GM23248 (cell line): ENCODE data around the gene FCER2. TPM values are rescaled to one million over a fixed set of nuclear protein-coding genes. Genes with fewer than 3 reads are reported as not detected.

ENCODE experiments used
- DNase-seq: peaks from one replicate; pipeline ENCODE4 v3.0.0-alpha.2; 2015
- H2AFZ ChIP-seq: fragments of 200-600 bp; sonication (generic); 2 replicates; pipeline ENCODE4 v1.6.1; 2016; ENCODE audit warnings: antibody characterized with exemption
- H3F3A ChIP-seq: fragments of 200-600 bp; sonication (generic); 2 replicates; pipeline ENCODE4 v1.6.1; 2016; ENCODE audit warnings: mild to moderate bottlenecking, antibody characterized with exemption, mixed run types; ENCODE audit not compliant: insufficient read depth
- H3K27ac ChIP-seq: fragments of 200-600 bp; sonication (generic); 2 replicates; pipeline ENCODE4 v1.5.1; 2016; ENCODE audit warnings: mild to moderate bottlenecking
- H3K27me3 ChIP-seq: fragments of 200-600 bp; sonication (generic); replicated peaks from 2 replicates; pipeline ENCODE4 v1.6.1; 2016; ENCODE audit warnings: mild to moderate bottlenecking; ENCODE audit not compliant: insufficient read depth
- H3K36me3 ChIP-seq: fragments of 200-600 bp; sonication (generic); 2 replicates; pipeline ENCODE4 v1.6.1; 2016; ENCODE audit warnings: low read depth, mild to moderate bottlenecking
- H3K4me1 ChIP-seq: fragments of 200-600 bp; sonication (generic); 2 replicates; pipeline ENCODE4 v1.6.1; 2016; ENCODE audit warnings: mild to moderate bottlenecking; ENCODE audit not compliant: insufficient read depth
- H3K4me2 ChIP-seq: fragments of 200-600 bp; sonication (generic); one replicate; pipeline ENCODE4 v1.6.1; 2016; ENCODE audit warnings: mild to moderate bottlenecking; ENCODE audit not compliant: unreplicated experiment
- H3K4me3 ChIP-seq: fragments of 200-600 bp; sonication (generic); 2 replicates; pipeline ENCODE4 v1.5.1; 2016; ENCODE audit warnings: mild to moderate bottlenecking
- H3K79me2 ChIP-seq: fragments of 200-600 bp; sonication (generic); 2 replicates; pipeline ENCODE4 v1.6.1; 2016; ENCODE audit warnings: mild to moderate bottlenecking; ENCODE audit not compliant: insufficient read depth
- H3K9ac ChIP-seq: fragments of 200-600 bp; sonication (generic); 2 replicates; pipeline ENCODE4 v1.6.1; 2016; ENCODE audit warnings: mild to moderate bottlenecking
- H3K9me2 ChIP-seq: fragments of 200-600 bp; sonication (generic); 2 replicates; pipeline ENCODE4 v1.6.1; 2016; ENCODE audit warnings: mixed run types, mild to moderate bottlenecking, moderate library complexity; ENCODE audit not compliant: insufficient read depth
- H3K9me3 ChIP-seq: fragments of 200-600 bp; sonication (generic); one replicate; pipeline ENCODE4 v1.6.1; 2017; ENCODE audit warnings: low read depth
- H4K20me1 ChIP-seq: fragments of 200-600 bp; sonication (generic); 2 replicates; pipeline ENCODE4 v1.6.0; 2016; ENCODE audit not compliant: insufficient read depth
- EZH2 ChIP-seq: fragments of 200-600 bp; sonication (generic); IDR thresholded peaks from 2 replicates; pipeline ENCODE4 v1.6.1; 2018; ENCODE audit warnings: antibody characterized with exemption, mild to moderate bottlenecking; ENCODE audit not compliant: insufficient read depth, poor library complexity, severe bottlenecking
- EZH2phosphoT487 ChIP-seq: fragments of 200-600 bp; sonication (generic); IDR thresholded peaks from 2 replicates; pipeline ENCODE4 v1.6.1; 2018; ENCODE audit warnings: antibody characterized with exemption, moderate library complexity, mild to moderate bottlenecking, low read depth; ENCODE audit not compliant: insufficient read depth
- WGBS, 2 experiments: methylation state at CpG; one replicate each; pipeline ENCODE4 v1.1.6; 2015 to 2017; ENCODE audit warnings: low lambda C conversion rate in 2 of 2, low coverage in 1 of 2; ENCODE audit errors: missing lambda C conversion rate in 2 of 2; 5-methylcytosine and 5-hydroxymethylcytosine counted together
- in situ Hi-C: fragments of 300-500 bp; cut with MboI; formaldehyde crosslinking; loops from 2 replicates; pipeline ENCODE4 v1.15.0; 2020
- polyA plus RNA-seq: library from polyadenylated mRNA; unstranded; fragments of >200 nt; fragmentation: Nextera tagmentation; extraction: Ambion mirVana; gene quantifications from 2 replicates; pipeline ENCODE4 v1.2.1, GENCODE V29; 2016
- total RNA-seq: library from RNA; depleted of rRNA; stranded (reverse); fragments of >200 nt; shearing (Covaris generic); gene quantifications from 2 replicates; pipeline ENCODE4 v1.2.3, GENCODE V29; 2014

FCER2 gene
- total and polyA plus RNA-seq, 2 experiments from 2014 or later = not detected

DNA sequence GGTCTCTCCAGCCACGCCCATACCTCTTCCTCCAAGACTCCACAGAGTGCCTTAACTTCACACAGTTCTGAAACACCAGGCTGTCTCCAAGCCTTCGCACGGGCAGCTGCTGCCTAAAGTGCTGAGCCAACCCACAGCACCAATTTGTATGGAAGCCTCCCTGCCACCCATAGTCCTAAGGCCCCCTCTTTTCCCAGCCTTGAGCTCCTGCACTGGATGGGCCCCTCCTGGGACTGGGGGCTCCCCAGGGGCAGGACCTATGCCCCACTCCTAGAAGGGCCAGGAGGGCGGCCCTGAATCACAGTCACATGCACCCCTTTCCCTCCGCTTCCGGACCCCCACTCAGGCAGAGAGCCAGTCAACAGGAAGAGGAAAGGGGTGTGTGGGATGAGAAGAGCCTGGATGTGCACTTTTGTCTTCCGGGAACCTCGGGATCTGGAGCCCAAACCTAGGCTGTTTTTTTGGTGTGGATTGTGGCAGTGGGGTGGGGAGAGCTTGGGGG is 5.1 kb upstream of the FCER2 start:
- Histone ChIP-seq H3K4me3 (no peak overlapping the region), H3K27me3 (no peaks in the 10 kb centered on the region), H3K36me3 (no peaks in the 10 kb centered on the region), H3K79me2 (no peaks in the 10 kb centered on the region), H3K9ac (no peak overlapping the region), H3K9me3 (no peaks in the 10 kb centered on the region), H3K27ac (no peak overlapping the region), H4K20me1 (no peaks in the 10 kb centered on the region), H3K9me2 (no peaks in the 10 kb centered on the region), H2AFZ (no peak overlapping the region), H3K4me1 (no peaks in the 10 kb centered on the region), H3F3A (no peaks in the 10 kb centered on the region), H3K4me2 (no peak overlapping the region)
- DNase-seq = no peak
- WGBS, 2 experiments = 42 to 45% methylated on average over 8 of the region's 8 CpGs
- TF ChIP-seq EZH2 (no peak), EZH2phosphoT487 (no peak)
- in situ Hi-C loops = no loop called here

DNA sequence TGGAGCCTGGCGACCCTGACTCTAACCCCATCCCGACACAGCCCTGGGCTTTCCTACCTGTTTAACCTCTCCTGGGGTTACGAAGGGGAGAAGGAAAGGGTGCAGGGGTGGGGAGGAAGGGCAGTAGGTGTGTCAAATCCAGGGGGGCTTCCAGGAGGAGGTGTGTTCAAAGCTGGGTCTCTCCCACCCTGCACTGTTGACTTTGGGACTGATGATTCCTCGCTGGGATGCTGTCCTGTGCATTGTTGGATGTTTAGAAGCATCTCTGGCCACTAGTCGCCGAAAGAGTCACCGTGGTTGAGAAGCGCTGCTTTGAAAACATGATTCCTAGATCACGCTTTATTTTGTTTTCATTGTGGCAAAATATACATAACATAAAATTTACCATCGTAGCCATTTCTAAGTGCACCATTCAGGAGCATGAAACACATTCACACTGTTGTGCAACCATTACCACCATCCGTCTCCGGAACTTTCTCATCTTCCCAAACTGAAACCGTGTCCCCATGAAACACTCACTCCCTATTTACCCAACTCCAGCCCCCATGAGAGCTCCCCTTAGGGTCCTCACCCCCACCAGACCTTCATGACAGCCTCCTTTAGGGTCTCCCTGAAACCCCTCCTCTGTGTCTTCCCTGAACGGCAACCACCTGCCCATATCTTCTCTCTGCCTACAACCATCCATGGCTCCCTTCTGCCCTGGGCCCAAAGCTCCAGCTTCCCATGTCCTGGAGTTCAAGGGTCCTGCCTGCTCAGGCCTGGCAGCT is 4.4 kb upstream of the FCER2 start:
- 66 to 68% methylated on average over 14 of the region's 14 CpGs for WGBS, 2 experiments
- H3K79me2 ChIP-seq = no peaks in the 10 kb centered on the region
- H3K9me3 ChIP-seq = no peaks in the 10 kb centered on the region
- no peak for TF ChIP-seq EZH2phosphoT487
- TF ChIP-seq EZH2 = no peak
- H3K36me3 ChIP-seq = no peaks in the 10 kb centered on the region
- no peaks in the 10 kb centered on the region for H3K9me2 ChIP-seq
- no peaks in the 10 kb centered on the region for H3F3A ChIP-seq
- no peak for DNase-seq
- H4K20me1 ChIP-seq = no peaks in the 10 kb centered on the region
- no peak overlapping the region for H3K9ac ChIP-seq
- in situ Hi-C loops = no loop called here
- no peak overlapping the region for H3K27ac ChIP-seq
- H3K4me1 ChIP-seq = no peaks in the 10 kb centered on the region
- H3K4me2 ChIP-seq = no peak overlapping the region
- H3K27me3 ChIP-seq = no peaks in the 10 kb centered on the region
- H2AFZ ChIP-seq = no peak overlapping the region
- H3K4me3 ChIP-seq = no peak overlapping the region

DNA sequence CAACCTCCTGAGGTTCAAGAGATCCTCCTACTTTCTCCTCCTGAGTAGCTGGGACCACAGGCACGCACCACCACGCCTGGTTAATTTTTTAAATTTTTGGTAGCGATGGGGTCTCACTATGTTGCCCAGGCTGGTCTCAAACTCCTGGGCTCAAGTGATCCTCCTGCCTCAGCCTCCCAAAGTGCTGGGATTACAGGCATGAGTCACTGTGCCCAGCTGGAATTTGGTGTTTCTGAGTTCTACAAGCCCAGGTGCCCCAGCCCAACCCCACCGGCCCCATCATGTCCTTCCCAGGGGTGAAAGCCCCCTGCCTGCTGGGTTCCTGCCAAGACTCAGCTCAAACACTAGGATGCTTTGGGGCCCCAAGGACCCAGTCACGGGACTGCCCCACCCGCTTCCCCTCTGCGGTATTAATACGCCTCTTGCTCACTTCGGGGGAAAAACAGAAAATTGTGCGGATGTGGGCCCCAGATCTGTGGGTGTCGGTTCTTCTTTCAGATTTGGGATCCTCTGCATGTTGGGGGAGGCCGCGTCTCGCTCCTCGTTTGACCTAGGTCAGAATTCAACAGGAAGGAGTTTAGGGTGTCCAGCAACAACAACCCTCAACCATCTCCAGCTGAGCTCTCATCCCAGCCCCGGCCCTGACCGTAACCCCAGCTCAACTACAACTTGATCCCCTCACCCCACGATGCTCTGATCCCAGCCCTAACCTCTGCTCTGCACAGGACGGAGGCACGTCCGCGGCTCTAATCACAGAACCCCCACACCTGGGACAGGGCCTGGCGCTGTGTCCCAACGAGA is 3.7 kb upstream of the FCER2 start:
- Histone ChIP-seq H3K4me1 (no peaks in the 10 kb centered on the region), H3K27ac (no peak overlapping the region), H3K4me3 (no peak overlapping the region), H4K20me1 (no peaks in the 10 kb centered on the region), H3K9me3 (no peaks in the 10 kb centered on the region), H3K36me3 (no peaks in the 10 kb centered on the region), H3K79me2 (no peaks in the 10 kb centered on the region), H3K27me3 (no peaks in the 10 kb centered on the region), H3K9me2 (no peaks in the 10 kb centered on the region), H3F3A (no peaks in the 10 kb centered on the region), H3K4me2 (no peak overlapping the region), H2AFZ (no peak overlapping the region), H3K9ac (no peak overlapping the region)
- in situ Hi-C loops = no loop called here
- DNase-seq = no peak
- TF ChIP-seq EZH2phosphoT487 (no peak), EZH2 (no peak)
- WGBS, 2 experiments = 44 to 45% methylated on average over 24 of the region's 24 CpGs

DNA sequence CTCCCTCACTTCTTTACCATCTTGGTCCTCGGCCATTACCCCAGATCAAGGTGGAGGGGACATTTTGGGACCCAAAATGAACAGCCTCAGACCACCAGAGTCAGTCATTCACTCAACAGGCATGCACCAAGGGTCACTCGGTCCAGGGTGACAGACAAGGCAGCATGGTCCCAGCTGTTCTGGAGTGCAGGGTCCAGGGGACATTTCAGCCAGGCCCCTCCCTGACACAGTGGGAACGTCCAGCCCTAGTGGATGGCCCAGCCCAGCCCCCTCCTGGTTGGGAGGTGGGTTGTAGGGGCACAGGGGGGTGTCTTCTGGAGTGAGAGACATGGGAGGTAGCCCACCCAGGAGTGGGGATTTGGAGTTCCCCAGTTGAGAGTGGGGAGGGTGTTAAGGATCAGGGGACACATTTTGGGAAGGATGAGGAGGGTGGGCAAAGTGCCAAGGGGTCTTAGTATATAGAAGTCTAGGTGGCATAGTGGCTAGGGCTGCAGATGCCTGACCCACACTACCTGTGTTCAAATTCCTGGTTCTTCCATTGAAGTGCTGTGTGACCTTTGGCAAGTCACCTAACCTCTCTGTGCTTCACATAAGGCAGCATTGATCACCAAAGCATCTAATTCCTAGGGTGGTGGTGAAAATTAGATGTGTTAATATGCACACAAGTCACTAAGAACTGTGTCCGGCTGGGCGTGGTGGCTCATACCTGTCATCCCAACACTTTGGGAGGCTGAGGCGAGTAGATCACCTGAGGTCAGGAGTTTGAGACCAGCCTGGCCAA is 2.5 kb upstream of the FCER2 start:
- no peaks in the 10 kb centered on the region for H3K79me2 ChIP-seq
- no peak for DNase-seq
- H3K4me1 ChIP-seq = no peaks in the 10 kb centered on the region
- WGBS, 2 experiments = 66 to 71% methylated on average over 6 of the region's 6 CpGs
- H3K27me3 ChIP-seq = no peaks in the 10 kb centered on the region; the same call in 1 of the 2 replicates
- H4K20me1 ChIP-seq = no peaks in the 10 kb centered on the region
- no peak overlapping the region for H3K4me3 ChIP-seq
- H3K9ac ChIP-seq = no peak overlapping the region
- H3K9me2 ChIP-seq = no peaks in the 10 kb centered on the region
- in situ Hi-C loops = no loop called here
- no peaks in the 10 kb centered on the region for H3K36me3 ChIP-seq
- H2AFZ ChIP-seq = no peak overlapping the region
- H3F3A ChIP-seq = no peaks in the 10 kb centered on the region
- no peak overlapping the region for H3K27ac ChIP-seq
- H3K9me3 ChIP-seq = no peaks in the 10 kb centered on the region
- TF ChIP-seq EZH2 (no peak), EZH2phosphoT487 (no peak)
- no peak overlapping the region for H3K4me2 ChIP-seq
